ENCODE measurements around the gene SFI1. TPM values are rescaled to one million over a fixed set of nuclear protein-coding genes. Genes with fewer than 3 reads are reported as not detected.

SFI1 gene
- polyA plus RNA-seq, 3 donors from 2014 or later = 4.2 to 31.5 (median 11.1) TPM

DNA sequence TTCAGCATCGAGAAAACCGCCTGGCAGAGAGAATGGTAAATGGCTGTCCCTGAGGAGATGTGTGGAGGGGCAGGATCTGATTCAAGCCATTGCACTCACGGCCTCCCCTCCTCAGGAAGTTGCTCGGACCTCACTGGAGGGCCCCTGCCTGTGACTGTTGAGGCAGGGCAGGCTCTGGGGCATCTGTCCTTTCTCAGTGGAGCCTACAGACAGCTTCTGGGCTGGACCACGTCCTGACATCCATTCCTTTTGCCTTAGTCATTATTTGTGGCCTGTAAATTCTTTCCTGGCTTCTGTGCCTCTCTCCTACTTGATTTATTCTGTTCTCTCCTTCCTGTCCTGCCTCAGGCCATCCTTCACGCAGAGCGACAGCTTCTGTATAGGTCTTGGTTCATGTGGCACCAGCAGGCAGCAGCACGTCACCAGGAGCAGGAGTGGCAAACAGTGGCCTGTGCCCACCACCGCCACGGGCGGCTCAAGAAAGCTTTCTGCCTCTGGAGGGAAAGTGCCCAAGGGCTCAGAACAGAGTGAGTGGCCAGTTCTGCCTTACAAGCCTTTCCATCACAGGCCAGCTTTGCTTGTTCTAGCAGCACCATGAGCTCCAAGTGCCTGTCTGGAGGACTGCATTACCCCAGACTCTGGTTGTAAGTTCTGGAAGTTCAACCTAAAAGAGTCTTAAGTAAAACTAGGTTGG, 106.1 kb downstream of the SFI1 start:
- no peaks in the 10 kb centered on the region for H3K9me3 Mint-ChIP-seq
- no peaks in the 10 kb centered on the region for H3K4me1 Mint-ChIP-seq
- peaks cover 0 to 8% (median 2%) of the 10 kb centered on the region in 3 donors for H3K27me3 Mint-ChIP-seq (ENCODE audit: low read depth in 3 of 3)
- H3K4me3 Mint-ChIP-seq = no peak overlapping the region
- H3K36me3 Mint-ChIP-seq = peaks cover 6 to 16% (median 9%) of the 10 kb centered on the region in 3 donors
- H3K27ac Mint-ChIP-seq = no peak overlapping the region
- no peak for DNase-seq

DNA sequence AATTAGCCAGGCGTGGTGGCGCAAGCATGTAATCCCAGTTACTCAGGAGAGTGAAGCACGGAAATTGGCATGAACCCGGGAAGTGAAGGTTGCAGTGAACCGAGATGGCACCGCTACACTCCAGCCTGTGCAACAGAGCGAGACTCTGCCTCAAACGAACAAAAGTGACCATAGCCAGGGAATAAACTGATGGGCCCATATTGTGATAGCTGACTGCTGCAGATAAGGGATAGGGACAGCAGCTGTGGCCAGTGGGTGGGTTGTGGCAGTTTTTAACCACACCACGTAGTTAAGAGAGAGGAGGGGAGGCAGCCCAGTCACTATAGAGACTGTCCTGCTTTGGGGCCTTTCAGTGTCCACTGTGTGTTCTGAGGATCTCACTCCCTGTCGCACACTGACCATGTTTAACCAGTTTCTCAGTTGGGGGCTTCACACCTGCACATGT, 106.8 kb downstream of the SFI1 start:
- Mint-ChIP-seq H3K36me3 (peaks cover 6 to 16% (median 9%) of the 10 kb centered on the region in 3 donors), H3K9me3 (no peaks in the 10 kb centered on the region), H3K27ac (no peak overlapping the region), H3K27me3 (ENCODE audit: low read depth in 3 of 3) (peaks cover 1 to 12% (median 2%) of the 10 kb centered on the region in 3 donors), H3K4me3 (no peak overlapping the region), H3K4me1 (no peaks in the 10 kb centered on the region)
- no peak for DNase-seq

DNA sequence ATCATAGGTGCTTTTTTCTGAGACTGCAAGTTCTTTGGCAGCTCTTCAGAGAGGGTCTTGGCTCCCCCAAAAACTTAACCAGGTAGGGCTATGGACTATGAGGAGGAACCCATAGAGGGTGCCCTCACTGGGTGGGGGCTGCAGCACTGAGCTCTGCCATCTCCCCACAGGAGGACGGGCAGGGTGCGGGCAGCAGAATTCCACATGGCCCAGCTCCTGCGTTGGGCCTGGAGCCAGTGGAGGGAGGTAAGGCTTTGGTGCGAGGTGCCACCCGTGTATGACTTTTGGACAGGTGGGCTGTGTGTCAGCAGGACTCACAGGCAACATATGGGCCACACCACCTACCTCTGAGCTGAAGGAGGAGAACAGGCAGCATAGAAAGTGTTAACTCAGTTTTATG, 107.2 kb downstream of the SFI1 start:
- Mint-ChIP-seq H3K4me1 (no peaks in the 10 kb centered on the region), H3K27ac (no peak overlapping the region), H3K36me3 (peaks cover 6 to 20% (median 9%) of the 10 kb centered on the region in 3 donors), H3K27me3 (ENCODE audit: low read depth in 3 of 3) (peaks cover 2 to 12% (median 2%) of the 10 kb centered on the region in 3 donors), H3K4me3 (no peak overlapping the region), H3K9me3 (no peaks in the 10 kb centered on the region)
- no peak for DNase-seq

DNA sequence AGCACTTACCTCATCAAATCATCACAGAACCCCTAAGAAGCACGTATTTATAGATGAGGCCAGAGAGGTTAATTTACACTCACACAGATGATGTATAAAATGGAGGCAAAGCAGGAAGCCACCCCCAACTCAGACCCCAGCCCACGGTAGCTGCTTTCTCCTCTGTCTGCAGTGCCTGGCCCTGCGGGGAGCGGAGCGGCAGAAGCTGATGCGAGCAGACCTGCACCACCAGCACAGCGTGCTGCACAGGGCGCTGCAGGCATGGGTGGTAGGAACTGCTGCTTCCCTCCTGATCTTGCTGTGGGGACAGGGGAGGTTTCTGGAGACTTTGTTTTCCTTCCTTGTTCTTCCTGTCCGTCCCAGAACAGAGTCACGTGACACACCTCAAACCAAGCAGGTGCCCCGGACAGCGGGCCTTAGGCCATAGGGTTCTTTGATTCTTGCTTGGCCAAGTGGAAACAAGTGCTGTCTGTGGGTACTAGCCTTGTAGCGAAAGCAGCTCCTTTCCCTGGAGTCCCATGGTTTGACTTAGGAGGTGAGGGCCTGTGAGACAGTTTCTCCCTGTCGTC, 107.9 kb downstream of the SFI1 start:
- Mint-ChIP-seq H3K36me3 (peaks cover 6 to 20% (median 9%) of the 10 kb centered on the region in 3 donors), H3K4me3 (no peak overlapping the region), H3K9me3 (no peaks in the 10 kb centered on the region), H3K27me3 (ENCODE audit: low read depth in 3 of 3) (peaks cover 2 to 12% (median 2%) of the 10 kb centered on the region in 3 donors), H3K27ac (peak overlapping the region in 2 of 6 donors; percentile 56 to 69), H3K4me1 (no peaks in the 10 kb centered on the region)
- no peak for DNase-seq

DNA sequence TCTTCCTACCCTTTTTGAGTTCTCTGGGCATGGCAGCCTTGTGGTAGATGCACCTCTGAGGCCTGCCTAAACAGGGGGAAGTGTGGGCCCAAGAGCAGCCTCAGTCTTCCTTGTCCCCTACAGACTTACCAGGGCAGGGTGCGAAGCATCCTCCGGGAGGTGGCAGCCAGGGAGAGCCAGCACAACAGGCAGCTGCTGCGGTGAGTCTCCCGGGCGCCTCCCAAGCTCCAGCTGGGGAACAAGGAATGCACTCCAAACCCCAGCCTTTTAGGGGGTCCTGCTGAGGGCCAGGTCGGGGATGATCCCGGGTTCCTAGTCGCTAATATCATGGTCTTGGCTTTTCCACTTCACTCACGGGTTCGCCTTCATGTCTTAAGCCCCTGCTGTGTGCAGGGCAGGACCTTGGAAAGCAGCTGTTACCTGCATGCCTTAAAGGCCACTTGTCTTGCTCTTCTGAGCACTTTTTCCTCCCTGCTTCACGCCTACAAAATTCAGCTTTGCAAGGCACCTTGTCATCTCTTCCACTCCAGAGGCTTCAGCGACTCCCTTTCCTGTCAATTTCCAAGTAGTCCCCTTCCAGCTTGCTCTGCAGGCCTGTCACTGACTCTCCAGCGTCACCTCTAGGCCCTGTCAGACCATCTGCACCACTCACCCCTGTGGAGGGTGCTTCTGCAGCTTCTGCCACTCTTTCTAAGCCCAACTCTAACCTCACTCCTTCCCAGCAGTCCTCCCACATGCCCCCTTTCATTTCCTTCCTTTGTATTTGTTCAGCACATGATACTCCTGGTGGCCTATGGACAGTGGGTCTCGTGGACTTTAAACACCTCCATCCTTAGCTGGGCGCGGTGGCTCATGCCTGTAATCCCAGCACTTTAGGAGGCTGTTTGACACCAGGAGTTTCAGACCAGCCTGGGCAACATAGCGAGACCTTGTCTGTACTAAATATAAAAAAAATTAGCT, 108.7 kb downstream of the SFI1 start:
- H3K27ac Mint-ChIP-seq = peak overlapping the region in 2 of 6 donors; percentile 35 to 66
- no peaks in the 10 kb centered on the region for H3K4me1 Mint-ChIP-seq
- no peak for DNase-seq
- H3K36me3 Mint-ChIP-seq = peaks cover 6 to 22% (median 9%) of the 10 kb centered on the region in 3 donors
- H3K27me3 Mint-ChIP-seq (ENCODE audit: low read depth in 3 of 3) = peaks cover 2 to 12% (median 2%) of the 10 kb centered on the region in 3 donors
- H3K4me3 Mint-ChIP-seq = no peak overlapping the region
- no peaks in the 10 kb centered on the region for H3K9me3 Mint-ChIP-seq

DNA sequence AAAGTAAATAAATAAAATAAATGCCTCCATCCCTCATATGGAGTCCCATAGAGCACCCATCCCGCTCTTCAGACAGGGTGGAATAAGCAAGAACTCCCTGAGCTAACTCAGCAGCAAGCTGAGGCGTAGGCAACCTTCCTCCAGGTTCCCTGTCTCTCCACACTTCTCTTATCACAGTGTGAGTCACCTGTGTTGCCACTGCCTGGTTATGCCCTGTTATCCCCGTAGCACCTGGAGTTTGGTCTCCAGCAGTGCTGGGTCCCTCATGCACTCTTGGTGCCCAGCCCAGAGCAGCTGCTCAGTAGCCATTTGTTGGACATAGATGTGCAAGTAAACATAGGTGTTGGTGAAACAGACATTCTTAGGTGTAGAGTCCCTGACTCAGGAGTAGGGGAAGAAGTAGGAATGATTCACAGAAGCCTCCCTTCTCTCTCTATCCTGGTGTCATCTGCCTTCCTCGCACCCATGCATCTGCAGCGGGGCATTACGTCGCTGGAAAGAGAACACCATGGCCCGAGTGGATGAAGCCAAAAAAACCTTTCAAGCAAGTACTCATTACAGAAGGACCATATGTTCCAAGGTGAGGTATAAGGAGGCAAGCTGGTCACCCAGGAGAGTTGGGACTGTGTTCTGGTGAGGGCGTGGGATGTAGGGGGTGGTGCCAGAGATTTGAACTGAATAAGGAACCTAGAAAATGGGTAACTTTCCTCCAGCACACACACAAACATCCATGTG, 109.7 kb downstream of the SFI1 start:
- peaks cover 6 to 23% (median 9%) of the 10 kb centered on the region in 3 donors for H3K36me3 Mint-ChIP-seq
- no peaks in the 10 kb centered on the region for H3K9me3 Mint-ChIP-seq
- no peak for DNase-seq
- H3K27ac Mint-ChIP-seq = peak overlapping the region in 1 of 6 donors; percentile 25
- no peaks in the 10 kb centered on the region for H3K4me1 Mint-ChIP-seq
- H3K4me3 Mint-ChIP-seq = no peak overlapping the region
- H3K27me3 Mint-ChIP-seq (ENCODE audit: low read depth in 3 of 3) = peaks cover 2 to 12% (median 2%) of the 10 kb centered on the region in 3 donors

DNA sequence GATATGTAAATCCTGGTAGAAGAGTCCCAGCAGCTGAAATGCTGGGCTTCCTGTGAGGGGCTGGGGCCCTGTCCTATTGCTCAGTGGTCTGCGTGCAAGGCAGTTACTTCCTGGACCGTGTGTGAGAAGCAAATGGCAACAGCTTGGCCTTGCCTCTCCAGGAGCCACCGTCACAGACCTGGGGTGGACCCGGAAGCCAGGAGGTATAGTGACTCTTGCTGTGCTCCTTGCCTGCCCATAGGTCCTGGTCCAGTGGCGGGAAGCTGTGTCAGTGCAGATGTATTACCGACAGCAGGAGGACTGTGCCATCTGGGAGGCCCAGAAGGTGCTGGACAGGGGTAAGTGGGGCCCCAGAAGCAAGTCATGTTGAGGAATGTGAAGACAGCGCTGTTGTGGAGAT, 111.4 kb downstream of the SFI1 start:
- Mint-ChIP-seq H3K36me3 (peaks cover 0 to 23% (median 9%) of the 10 kb centered on the region in 3 donors), H3K27ac (peak overlapping the region in 1 of 6 donors; percentile 36), H3K4me1 (no peaks in the 10 kb centered on the region), H3K27me3 (ENCODE audit: low read depth in 3 of 3) (peaks cover 2 to 12% (median 2%) of the 10 kb centered on the region in 3 donors), H3K4me3 (no peak overlapping the region), H3K9me3 (no peaks in the 10 kb centered on the region)
- no peak for DNase-seq

DNA sequence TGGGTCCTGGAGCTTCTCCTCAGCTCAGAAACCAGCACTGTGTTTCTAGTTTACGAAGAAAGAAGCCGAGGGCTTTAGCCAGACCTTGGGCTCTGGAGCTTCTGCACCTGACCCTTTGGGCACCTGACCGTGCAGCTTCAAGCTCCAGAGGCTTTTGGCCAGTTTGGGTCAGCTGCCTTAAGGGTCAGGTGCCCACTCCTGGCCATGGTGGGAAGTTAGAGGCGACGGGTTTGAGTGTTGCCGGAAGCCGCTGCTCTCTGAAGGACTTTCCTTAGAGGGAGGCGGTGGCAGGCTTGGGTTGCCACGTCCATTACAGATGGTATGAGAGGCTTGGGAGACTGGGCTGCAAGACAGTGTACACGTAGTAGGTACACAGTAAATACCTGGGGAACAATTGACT, 113.4 kb downstream of the SFI1 start:
- Mint-ChIP-seq H3K27ac (peak overlapping the region in 1 of 6 donors; percentile 17), H3K27me3 (ENCODE audit: low read depth in 3 of 3) (peaks cover 2 to 8% (median 4%) of the 10 kb centered on the region in 3 donors), H3K4me1 (peaks cover 0 to 4% of the 10 kb centered on the region in 2 donors), H3K4me3 (no peak overlapping the region), H3K9me3 (no peaks in the 10 kb centered on the region), H3K36me3 (peaks cover 0 to 20% (median 6%) of the 10 kb centered on the region in 3 donors)
- no peak for DNase-seq

DNA sequence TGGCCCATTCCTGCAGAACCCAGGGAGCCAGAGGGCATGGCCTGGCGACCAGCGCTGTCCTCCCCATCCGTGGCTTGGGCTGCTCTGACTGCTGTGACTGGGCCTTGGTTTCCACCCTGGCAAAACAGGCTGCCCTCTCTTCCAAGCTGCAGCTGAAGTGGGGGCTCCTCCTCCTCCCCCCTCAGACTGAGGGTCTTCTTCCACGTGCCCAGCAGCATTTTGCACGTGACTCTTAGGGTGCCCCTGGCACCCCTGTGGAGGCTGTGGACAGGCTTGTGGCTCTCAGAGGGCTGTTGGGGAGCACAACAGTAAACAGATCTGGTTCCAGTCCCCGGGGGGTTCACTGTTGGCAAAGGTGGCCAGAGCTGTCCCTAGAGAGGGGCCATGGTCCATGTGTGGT, 114.3 kb downstream of the SFI1 start:
- H3K4me1 Mint-ChIP-seq = peaks cover 6 to 9% of the 10 kb centered on the region in 2 donors
- H3K27me3 Mint-ChIP-seq (ENCODE audit: low read depth in 3 of 3) = peaks cover 2 to 8% (median 2%) of the 10 kb centered on the region in 3 donors
- H3K27ac Mint-ChIP-seq = peak overlapping the region in 2 of 6 donors; percentile 7 to 55
- peaks cover 0 to 15% (median 0%) of the 10 kb centered on the region in 3 donors for H3K36me3 Mint-ChIP-seq
- H3K4me3 Mint-ChIP-seq = no peak overlapping the region
- no peaks in the 10 kb centered on the region for H3K9me3 Mint-ChIP-seq
- DNase-seq = no peak

DNA sequence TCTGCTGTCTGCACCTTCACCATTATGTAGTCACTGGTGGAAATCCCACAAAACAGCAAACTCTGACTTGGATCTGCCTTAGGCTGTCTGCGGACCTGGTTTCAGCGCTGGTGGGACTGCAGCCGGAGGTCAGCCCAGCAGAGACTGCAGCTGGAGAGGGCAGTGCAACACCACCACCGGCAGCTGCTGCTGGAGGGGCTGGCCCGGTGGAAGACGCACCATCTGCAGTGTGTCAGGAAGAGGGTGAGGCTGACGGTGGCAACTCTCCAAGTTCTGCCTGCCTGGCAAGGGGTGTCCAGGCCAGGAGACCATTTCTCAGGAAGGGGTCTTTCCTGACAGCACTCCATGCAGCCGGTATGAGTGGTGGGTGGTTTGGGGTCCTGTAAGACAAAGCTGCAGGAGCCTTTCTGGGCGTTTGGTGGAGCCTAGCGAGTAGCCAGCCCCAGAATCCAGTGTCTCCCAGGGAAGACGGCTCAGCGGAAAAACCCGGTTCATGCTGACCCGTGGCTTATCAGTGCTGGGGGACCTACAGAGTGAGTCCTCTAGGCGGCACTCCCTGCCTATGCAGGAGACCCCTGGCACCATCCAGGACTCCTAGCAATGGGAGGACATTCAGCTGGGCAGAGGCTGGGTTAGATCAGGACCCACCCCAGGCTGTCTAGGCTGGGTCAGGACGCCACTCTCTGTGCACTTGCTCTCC, 114.9 kb downstream of the SFI1 start:
- no peak for DNase-seq
- H3K27ac Mint-ChIP-seq = peak overlapping the region in 1 of 6 donors; percentile 55

DNA sequence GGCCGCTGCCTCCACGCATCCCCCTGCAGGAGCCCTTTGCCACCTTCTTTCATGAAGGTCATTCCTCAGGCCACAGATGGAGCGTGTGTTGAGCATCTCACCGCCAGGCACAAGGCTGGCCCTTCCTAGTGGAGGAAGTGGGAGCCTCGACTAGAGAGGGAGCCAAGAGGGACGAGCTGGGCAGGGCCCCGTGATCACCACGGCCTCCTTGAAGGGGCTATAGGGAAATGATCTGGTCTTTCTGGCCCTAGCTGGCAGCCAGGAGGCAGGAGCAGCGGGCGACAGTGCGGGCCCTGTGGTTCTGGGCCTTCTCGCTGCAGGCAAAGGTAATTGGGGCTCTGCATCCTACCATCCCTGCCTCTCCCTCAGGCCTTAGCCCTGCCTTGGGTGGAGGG, 116.6 kb downstream of the SFI1 start:
- H3K36me3 Mint-ChIP-seq = peaks cover 0 to 11% (median 0%) of the 10 kb centered on the region in 3 donors
- H3K9me3 Mint-ChIP-seq = no peaks in the 10 kb centered on the region
- peaks cover 2 to 5% (median 2%) of the 10 kb centered on the region in 3 donors for H3K27me3 Mint-ChIP-seq (ENCODE audit: low read depth in 3 of 3)
- H3K4me1 Mint-ChIP-seq = peaks cover 13 to 16% of the 10 kb centered on the region in 2 donors
- H3K4me3 Mint-ChIP-seq = no peak overlapping the region
- DNase-seq = no peak
- H3K27ac Mint-ChIP-seq = no peak overlapping the region

More for the DNA sequence above, 114.9 kb downstream of the SFI1 start:
- Mint-ChIP-seq H3K36me3 (peaks cover 0 to 11% (median 0%) of the 10 kb centered on the region in 3 donors), H3K27me3 (ENCODE audit: low read depth in 3 of 3) (peaks cover 2 to 6% (median 5%) of the 10 kb centered on the region in 3 donors), H3K9me3 (no peaks in the 10 kb centered on the region), H3K4me1 (peaks cover 12 to 15% of the 10 kb centered on the region in 2 donors), H3K4me3 (no peak overlapping the region)

DNA sequence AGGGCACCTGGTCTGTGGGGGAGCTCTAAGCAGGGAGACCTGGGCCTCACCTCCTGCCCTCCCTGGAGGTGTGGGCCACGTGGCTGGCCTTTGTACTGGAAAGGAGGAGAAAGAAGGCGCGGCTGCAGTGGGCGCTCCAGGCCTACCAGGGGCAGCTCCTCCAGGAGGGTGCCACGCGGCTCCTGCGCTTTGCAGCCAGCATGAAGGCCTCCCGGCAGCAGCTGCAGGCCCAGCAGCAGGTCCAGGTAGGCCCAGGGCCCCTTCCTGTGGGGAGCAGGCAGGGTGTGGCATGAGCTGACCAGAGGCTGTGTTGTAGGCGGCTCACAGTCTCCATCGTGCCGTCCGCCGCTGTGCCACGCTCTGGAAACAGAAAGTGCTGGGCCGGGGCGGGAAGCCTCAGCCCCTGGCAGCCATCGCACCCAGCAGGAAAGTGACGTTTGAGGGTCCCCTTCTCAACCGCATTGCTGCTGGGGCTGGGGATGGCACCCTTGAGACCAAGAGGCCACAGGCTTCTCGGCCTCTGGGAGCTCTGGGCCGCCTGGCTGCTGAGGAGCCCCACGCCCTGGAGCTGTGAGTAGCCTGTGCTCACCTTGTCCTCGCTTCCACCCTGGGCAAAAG, 117.1 kb downstream of the SFI1 start:
- Mint-ChIP-seq H3K27ac (peak overlapping the region in 1 of 6 donors; percentile 74), H3K9me3 (no peaks in the 10 kb centered on the region), H3K4me1 (peaks cover 13 to 16% of the 10 kb centered on the region in 2 donors), H3K27me3 (ENCODE audit: low read depth in 3 of 3) (peaks cover 2 to 3% (median 2%) of the 10 kb centered on the region in 3 donors), H3K4me3 (no peak overlapping the region), H3K36me3 (peaks cover 0 to 8% (median 0%) of the 10 kb centered on the region in 3 donors)
- DNase-seq = no peak

Data from immature natural killer cell (primary cell).